Endothelial cell of umbilical vein (primary cell): ENCODE results near the gene RBM5.

Source experiments
- TF ChIP-seq, protein P1 (sequence below), 2 donors: IDR thresholded peaks; 1 replicate in 1 of 2; 2 replicates in 1 of 2; pipeline ENCODE4 v1.5.1; 2011; ENCODE audit warnings: low read length in 2 of 2, mild to moderate bottlenecking in 2 of 2, moderate library complexity in 2 of 2, control low read depth in 1 of 2, inconsistent platforms in 1 of 2, low read depth in 1 of 2; ENCODE audit not compliant: insufficient read depth in 1 of 2; ENCODE audit errors: extremely low read depth in 1 of 2
- TF ChIP-seq, protein P2 (sequence below): IDR thresholded peaks from 2 replicates; pipeline ENCODE4 v1.6.1; 2011; ENCODE audit not compliant: insufficient read depth, insufficient read length

DNA sequence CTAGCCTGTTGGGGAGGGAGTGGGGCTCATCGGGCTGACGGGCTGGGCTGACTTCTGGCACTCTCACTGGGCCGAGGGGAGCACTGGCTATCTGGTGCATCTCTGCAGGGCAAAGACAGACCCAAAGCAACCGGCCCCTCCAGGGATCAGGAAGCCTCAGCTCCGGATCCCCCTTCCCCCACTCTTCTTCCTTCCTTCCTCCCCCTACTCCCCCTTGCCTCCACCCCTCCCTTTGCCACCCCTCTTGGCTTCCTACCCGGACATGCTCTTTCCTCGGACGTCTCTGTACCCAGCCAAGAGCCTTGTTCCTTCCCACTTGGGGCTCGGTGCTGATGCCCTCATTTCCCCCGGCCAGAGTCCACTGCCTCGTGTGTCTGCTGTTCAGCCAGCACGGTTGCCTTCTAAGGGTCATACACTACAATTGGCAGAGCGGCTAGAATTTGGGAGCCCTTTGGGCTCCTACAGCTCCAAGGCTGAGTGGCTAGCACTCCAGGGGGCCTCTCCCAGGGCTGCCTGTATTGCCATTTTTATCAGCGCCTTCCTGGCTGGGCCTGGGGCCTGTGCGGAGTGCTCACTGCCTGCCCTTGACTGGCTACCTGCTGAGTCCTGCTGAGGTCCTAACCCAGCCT lies 77.3 kb downstream of the RBM5 start:
- TF ChIP-seq, protein P1, sequence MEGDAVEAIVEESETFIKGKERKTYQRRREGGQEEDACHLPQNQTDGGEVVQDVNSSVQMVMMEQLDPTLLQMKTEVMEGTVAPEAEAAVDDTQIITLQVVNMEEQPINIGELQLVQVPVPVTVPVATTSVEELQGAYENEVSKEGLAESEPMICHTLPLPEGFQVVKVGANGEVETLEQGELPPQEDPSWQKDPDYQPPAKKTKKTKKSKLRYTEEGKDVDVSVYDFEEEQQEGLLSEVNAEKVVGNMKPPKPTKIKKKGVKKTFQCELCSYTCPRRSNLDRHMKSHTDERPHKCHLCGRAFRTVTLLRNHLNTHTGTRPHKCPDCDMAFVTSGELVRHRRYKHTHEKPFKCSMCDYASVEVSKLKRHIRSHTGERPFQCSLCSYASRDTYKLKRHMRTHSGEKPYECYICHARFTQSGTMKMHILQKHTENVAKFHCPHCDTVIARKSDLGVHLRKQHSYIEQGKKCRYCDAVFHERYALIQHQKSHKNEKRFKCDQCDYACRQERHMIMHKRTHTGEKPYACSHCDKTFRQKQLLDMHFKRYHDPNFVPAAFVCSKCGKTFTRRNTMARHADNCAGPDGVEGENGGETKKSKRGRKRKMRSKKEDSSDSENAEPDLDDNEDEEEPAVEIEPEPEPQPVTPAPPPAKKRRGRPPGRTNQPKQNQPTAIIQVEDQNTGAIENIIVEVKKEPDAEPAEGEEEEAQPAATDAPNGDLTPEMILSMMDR (IDR thresholded peaks at IDR 0.05; ENCODE audit: extremely low read depth in 1 of 2, insufficient read depth in 1 of 2, low read depth in 1 of 2, low read length in 2 of 2), result no peak
- TF ChIP-seq, protein P2, sequence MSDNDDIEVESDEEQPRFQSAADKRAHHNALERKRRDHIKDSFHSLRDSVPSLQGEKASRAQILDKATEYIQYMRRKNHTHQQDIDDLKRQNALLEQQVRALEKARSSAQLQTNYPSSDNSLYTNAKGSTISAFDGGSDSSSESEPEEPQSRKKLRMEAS, result no peak
